ENCODE data around the gene GPX8.

Gene GPX8

DNA sequence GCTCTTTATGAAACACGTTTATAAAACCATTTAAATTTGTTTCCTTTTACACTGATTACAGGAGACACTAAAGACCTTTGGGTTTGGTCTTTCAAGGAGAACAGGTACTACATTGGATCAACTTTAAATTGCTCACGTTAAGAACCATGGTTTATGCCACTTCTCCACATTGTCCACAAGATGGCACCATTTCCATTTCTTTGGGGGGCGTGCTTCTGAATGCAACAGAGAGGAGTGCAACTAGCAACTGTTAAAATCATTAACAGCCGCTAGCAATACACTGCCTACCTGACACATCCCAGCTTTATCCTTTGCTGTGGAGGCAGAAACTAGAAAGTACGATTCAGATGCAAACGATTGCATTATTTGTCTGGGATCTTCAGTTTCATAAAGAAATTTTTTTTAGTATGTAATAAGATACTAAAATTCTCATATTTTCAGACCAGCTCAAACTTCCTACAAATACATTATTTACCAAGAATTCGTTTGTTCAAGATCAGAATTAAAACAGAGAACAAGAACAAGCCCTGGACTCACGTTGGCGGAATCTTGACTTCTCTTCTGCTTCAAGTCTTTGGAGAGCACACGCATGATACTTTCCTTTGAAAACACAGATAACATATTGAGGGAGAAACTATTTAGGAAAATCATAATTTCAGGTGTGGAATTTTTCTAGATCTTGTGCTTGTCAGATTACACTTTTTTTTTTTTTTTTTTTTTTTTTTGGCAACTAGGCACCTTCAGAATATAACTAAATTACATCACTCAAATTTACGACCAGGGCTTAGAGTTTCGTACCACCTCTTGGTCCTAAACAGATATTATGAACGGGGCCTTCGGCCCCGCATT, 12.3 kb downstream of the GPX8 start:
- peak; percentile 83 for DNase-seq (ENCODE audit: low spot score)
- in situ Hi-C loops (cut with MboI; ENCODE audit: low sequenced_read_pairs, unreplicated experiment): no loop called here
- TF ChIP-seq, protein P1, sequence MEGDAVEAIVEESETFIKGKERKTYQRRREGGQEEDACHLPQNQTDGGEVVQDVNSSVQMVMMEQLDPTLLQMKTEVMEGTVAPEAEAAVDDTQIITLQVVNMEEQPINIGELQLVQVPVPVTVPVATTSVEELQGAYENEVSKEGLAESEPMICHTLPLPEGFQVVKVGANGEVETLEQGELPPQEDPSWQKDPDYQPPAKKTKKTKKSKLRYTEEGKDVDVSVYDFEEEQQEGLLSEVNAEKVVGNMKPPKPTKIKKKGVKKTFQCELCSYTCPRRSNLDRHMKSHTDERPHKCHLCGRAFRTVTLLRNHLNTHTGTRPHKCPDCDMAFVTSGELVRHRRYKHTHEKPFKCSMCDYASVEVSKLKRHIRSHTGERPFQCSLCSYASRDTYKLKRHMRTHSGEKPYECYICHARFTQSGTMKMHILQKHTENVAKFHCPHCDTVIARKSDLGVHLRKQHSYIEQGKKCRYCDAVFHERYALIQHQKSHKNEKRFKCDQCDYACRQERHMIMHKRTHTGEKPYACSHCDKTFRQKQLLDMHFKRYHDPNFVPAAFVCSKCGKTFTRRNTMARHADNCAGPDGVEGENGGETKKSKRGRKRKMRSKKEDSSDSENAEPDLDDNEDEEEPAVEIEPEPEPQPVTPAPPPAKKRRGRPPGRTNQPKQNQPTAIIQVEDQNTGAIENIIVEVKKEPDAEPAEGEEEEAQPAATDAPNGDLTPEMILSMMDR (IDR thresholded peaks at IDR 0.05; ENCODE audit: borderline replicate concordance, control extremely low read depth, extremely low read depth, insufficient read depth, missing control alignments): peak; percentile 65

DNA sequence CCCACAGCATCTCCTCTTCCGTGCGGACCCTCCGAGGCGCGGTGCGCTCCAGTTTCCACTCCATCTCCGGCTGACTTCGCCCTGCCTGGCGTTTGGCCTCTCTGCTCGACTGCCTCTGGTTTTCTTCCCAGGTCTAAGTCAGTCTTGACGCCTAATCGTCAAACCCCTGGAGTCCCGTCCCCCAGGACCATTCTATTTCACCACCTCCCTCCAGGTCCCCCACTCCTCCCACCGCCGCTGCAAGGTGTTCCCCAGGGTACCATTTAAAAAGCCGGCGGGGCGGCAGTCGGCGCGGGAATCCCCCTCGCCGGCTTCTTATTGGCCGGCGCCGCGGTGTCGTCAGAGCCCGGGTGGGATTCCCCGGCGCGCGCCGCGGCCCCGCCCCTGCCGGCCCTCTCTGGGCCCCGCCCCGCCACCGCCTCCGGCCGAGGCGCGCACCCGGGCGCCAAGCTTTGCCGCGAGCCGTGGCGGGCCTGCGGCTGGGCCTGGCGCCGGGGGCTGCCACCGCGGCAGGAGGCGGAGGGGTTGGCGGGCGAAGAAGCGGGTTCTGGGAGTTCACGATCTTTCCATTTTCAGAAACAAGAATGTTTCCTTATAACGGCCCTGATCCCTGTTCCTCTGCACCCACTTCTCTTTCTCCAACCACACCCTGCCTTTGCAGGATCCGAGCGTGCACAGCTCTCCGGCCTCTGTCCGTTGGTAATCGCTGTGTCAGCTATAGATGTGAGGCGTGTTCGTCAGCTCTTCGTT, 13.1 kb downstream of the GPX8 start, which contains the start of gene CDC20B:
TSS of gene CDC20B (minus strand) at position 241 of the 750 bp plus-strand sequence. CDS start at position 64, 177 bp downstream.
- TF ChIP-seq, protein P1 (IDR thresholded peaks at IDR 0.05; ENCODE audit: borderline replicate concordance, control extremely low read depth, extremely low read depth, insufficient read depth, missing control alignments): no peak
- in situ Hi-C loops (cut with MboI; ENCODE audit: low sequenced_read_pairs, unreplicated experiment): no loop called here
- peak; percentile 94 for DNase-seq (ENCODE audit: low spot score)

DNA sequence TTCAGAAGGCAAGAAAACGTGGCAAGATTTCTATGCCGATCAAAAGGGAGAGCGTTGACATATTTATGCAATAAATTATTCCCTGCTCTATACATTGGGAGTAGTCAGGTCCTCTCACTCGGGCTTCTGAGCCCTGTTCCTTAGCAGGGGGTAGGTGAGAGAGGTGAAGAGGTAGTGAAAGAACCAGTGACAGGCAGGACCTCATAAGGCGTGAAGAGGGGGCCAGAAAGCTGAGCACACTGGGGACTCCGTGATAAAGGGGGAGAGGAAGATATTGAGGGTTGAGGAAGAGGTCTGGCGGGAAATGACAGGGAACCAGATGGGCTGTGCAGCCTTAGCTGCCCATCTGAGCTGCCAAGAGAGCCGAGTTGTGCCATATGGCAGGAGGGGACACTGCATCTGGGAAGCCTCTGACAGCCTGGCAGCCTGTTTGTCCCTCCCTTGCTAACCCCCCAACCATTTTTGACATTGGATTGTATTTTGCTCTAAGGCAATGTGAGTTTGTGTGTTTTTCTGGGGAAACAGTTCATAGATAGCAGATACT, 13.8 kb downstream of the GPX8 start:
- TF ChIP-seq, protein P1 (IDR thresholded peaks at IDR 0.05; ENCODE audit: borderline replicate concordance, control extremely low read depth, extremely low read depth, insufficient read depth, missing control alignments): no peak
- in situ Hi-C loops (cut with MboI; ENCODE audit: low sequenced_read_pairs, unreplicated experiment): no loop called here
- peak; percentile 24 for DNase-seq (ENCODE audit: low spot score)

DNA sequence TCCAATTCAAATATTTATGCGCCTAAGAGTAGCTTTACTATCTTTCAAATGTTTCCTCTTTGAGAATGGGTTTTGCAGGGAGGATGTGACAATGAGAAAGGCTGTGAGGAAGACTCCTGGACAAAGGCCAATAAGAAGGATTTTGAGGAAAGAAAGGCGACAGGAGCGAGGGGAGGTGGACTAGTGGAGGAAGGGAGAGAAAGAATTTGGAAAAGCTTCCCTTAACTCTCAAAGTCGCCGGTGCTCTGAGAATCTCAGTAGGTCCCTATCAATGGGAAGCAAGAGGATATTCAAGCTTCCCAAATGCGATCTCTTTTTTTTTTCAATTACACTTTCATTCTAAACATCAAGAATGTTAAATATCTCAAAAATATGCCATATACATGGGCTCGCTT, 15.8 kb downstream of the GPX8 start:
- TF ChIP-seq, protein P1 (IDR thresholded peaks at IDR 0.05; ENCODE audit: borderline replicate concordance, control extremely low read depth, extremely low read depth, insufficient read depth, missing control alignments): no peak
- in situ Hi-C loops (cut with MboI; ENCODE audit: low sequenced_read_pairs, unreplicated experiment): loop anchor here (25.0 kb wide), 1 partner anchor 512 kb away; no protein-coding TSS in a partner anchor
- no peak for DNase-seq (ENCODE audit: low spot score)

DNA sequence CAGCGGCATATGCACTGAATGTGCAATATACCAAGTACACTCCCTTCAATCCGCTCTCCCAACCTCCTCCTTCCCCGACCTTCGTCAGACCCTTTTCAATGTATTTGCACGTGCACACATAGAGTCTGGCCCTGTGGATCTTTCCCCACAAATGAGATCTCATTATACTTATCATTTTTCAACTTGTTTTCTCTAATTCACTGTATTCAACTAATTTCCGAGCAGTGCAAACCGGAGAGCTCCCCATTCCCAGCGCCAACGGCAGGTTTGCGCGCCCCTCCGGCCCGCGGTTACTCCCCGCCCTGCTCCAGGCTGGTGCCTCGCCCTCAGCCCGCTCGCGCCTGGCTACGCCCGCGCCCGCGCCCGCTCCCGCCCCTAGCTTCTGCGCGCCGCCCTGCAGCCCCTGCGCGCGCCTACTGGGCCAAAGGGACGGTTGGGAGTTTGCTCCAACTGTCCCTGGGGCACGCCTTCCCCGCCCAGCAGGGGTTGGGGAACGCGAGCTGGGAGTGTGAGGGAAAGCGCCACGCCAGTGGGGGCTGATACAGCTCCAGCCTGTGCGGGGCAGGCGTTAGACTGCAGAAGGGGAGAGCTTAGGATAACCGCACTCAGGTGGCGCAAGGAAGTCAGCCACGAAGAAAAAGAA, 16.3 kb downstream of the GPX8 start:
- TF ChIP-seq, protein P1 (IDR thresholded peaks at IDR 0.05; ENCODE audit: borderline replicate concordance, control extremely low read depth, extremely low read depth, insufficient read depth, missing control alignments): no peak
- DNase-seq (ENCODE audit: low spot score): peak; percentile 29
- in situ Hi-C loops (cut with MboI; ENCODE audit: low sequenced_read_pairs, unreplicated experiment): loop anchor here (25.0 kb wide), 1 partner anchor 511 kb away; no protein-coding TSS in a partner anchor

DNA sequence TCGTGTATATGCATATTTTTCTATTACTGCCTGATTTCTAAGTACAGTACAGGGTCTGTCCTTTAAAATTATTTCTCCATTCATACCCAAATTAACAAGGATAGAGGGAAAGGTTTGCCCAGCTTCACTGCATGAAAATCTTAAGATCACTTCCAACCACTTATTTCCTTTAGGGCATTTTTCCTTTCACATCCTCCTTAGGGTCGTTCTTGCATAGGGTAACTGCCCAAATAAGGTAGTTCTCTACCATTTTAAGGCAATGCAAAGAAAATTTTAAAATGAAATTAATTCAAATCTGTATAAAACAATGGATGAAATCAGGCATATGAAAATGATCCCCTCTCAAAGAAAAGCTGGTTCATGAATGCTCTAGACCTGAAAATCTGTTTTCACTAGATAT, 17.1 kb downstream of the GPX8 start:
- TF ChIP-seq, protein P1 (IDR thresholded peaks at IDR 0.05; ENCODE audit: borderline replicate concordance, control extremely low read depth, extremely low read depth, insufficient read depth, missing control alignments): no peak
- DNase-seq (ENCODE audit: low spot score): no peak
- in situ Hi-C loops (cut with MboI; ENCODE audit: low sequenced_read_pairs, unreplicated experiment): loop anchor here (25.0 kb wide), 1 partner anchor 510 kb away; no protein-coding TSS in a partner anchor

All from GM13976 (cell line).